Liver (tissue), 3 donors: ENCODE results near the gene FUT7.

ENCODE experiments used
- ATF3 ChIP-seq: IDR thresholded peaks from 2 replicates; pipeline ENCODE4 v1.6.1; 2016; ENCODE audit warnings: antibody characterized with exemption
- EGR1 ChIP-seq, 2 donors: IDR thresholded peaks; 2 replicates each; pipeline ENCODE4 v1.6.1; 2016 to 2018; ENCODE audit warnings: antibody characterized with exemption in 2 of 2, low read depth in 2 of 2
- JUND ChIP-seq, 2 donors: IDR thresholded peaks; 2 replicates each; pipeline ENCODE4 v1.6.1; 2016; ENCODE audit warnings: antibody characterized with exemption in 2 of 2
- MAX ChIP-seq: IDR thresholded peaks from 2 replicates; pipeline ENCODE4 v1.6.1; 2016; ENCODE audit warnings: antibody characterized with exemption
- RAD21 ChIP-seq, 2 donors: IDR thresholded peaks; 2 replicates each; pipeline ENCODE4 v1.6.1; 2016; ENCODE audit warnings: antibody characterized with exemption in 2 of 2, mild to moderate bottlenecking in 2 of 2
- REST ChIP-seq: IDR thresholded peaks from 2 replicates; pipeline ENCODE4 v1.6.1; 2016; ENCODE audit warnings: antibody characterized with exemption, mild to moderate bottlenecking
- TAF1 ChIP-seq: conservative IDR thresholded peaks from 2 replicates; pipeline ENCODE4 v1.6.1; 2016; ENCODE audit warnings: antibody characterized with exemption, mild to moderate bottlenecking
- YY1 ChIP-seq: IDR thresholded peaks from 2 replicates; pipeline ENCODE4 v1.6.1; 2016; ENCODE audit warnings: antibody characterized with exemption, mild to moderate bottlenecking
- TF ChIP-seq, protein P1 (sequence below): fragments of 150-350 bp; IDR thresholded peaks from 2 replicates; pipeline ENCODE4 v1.5.1; 2017; ENCODE audit warnings: improper control_type of control experiment, low read depth, low read length; ENCODE audit not compliant: missing input control
- donor health status: healthy.
- donor health status: healthy.

DNA sequence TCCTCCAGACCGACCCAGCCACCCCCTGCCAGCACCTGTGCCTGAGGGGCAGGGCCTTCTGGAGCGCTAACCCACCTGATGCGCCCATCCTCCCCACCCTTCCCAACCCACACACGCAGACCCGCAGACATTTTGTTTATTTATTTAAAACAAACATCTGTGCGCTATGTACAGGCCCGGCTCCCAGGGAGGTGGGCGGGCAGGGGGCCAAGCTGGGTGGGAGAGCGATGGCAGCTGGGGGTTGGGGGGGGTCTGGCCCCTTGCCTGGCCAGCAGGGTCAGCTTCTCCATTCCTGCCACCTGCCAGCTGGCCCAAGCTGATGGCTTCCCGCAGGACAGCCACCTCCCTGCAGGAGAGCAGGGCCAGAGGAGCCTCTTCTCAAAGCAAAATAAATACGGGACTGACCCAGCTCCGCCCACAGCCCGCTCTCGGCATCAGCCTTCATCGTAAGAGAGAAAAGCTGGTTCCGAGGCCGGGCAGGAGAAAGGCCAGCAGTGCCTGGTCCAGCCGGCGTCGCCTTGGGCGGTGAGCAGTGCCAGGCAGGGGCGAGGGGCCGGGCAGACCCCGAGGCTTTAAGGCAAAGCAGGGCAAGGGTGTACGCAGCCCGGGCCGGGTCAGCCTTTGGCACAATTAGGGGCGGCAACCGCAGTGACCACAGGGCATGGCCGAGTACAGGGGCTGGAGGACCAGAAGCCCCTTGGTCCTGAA is 24.6 kb downstream of the FUT7 start:
- TF ChIP-seq TAF1 (no peak), REST (no peak), ATF3 (no peak), YY1 (no peak), JUND (IDR thresholded peaks at IDR 0.05) (no peak), MAX (no peak), EGR1 (IDR thresholded peaks at IDR 0.05; ENCODE audit: low read depth in 2 of 2) (no peak), RAD21 (IDR thresholded peaks at IDR 0.05) (no peak)
- TF ChIP-seq, protein P1, sequence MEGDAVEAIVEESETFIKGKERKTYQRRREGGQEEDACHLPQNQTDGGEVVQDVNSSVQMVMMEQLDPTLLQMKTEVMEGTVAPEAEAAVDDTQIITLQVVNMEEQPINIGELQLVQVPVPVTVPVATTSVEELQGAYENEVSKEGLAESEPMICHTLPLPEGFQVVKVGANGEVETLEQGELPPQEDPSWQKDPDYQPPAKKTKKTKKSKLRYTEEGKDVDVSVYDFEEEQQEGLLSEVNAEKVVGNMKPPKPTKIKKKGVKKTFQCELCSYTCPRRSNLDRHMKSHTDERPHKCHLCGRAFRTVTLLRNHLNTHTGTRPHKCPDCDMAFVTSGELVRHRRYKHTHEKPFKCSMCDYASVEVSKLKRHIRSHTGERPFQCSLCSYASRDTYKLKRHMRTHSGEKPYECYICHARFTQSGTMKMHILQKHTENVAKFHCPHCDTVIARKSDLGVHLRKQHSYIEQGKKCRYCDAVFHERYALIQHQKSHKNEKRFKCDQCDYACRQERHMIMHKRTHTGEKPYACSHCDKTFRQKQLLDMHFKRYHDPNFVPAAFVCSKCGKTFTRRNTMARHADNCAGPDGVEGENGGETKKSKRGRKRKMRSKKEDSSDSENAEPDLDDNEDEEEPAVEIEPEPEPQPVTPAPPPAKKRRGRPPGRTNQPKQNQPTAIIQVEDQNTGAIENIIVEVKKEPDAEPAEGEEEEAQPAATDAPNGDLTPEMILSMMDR, result no peak
